HG03354 (cell line): ENCODE measurements around the gene ATRAID.

Experiments
- ATAC-seq: cut with Tn5 transposase; IDR thresholded peaks from one replicate; pipeline ENCODE4 v1.9.1; 2021; ENCODE audit warnings: mild to moderate bottlenecking; ENCODE audit not compliant: unreplicated experiment, poor library complexity, severe bottlenecking

Gene ATRAID

DNA sequence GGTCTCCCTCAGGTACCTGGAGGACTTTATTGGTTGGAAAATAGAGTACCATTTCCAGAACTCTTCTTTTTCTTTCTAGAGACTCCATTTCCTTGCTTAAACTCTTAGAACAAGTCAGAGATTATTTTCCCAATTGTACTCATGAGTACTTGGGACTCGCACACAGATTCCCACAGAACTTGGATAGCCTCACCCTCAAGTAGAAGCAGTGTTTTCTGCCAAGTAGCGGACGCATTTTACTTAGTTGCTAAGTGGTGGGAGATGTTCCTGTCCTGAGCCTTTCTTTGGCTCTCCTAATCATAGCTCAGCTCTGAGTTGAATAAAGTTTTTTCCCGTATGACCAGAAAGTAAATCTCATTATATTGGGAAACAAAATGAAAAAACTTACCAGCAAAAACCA is 33.8 kb downstream of the ATRAID start:
- ATAC-seq, result no peak

DNA sequence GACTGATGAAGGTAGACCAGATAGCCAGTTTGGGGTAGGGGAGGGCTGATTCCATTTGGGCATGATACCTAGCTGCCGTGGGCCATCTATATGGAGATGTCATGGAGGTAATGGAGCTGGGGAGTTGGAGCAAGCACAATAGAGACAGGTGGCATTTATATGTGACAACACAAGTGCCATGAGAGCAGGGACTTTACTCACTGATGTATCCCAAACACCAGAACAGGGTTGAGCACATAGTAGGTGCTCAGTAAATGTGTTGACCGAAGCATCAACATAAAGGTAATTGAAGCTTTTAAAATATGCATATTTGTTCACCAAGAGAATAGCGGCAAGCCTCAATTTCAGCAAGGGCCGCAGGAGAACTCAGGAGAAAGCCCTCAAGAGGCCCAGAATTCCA is 36.1 kb downstream of the ATRAID start:
- no peak for ATAC-seq

DNA sequence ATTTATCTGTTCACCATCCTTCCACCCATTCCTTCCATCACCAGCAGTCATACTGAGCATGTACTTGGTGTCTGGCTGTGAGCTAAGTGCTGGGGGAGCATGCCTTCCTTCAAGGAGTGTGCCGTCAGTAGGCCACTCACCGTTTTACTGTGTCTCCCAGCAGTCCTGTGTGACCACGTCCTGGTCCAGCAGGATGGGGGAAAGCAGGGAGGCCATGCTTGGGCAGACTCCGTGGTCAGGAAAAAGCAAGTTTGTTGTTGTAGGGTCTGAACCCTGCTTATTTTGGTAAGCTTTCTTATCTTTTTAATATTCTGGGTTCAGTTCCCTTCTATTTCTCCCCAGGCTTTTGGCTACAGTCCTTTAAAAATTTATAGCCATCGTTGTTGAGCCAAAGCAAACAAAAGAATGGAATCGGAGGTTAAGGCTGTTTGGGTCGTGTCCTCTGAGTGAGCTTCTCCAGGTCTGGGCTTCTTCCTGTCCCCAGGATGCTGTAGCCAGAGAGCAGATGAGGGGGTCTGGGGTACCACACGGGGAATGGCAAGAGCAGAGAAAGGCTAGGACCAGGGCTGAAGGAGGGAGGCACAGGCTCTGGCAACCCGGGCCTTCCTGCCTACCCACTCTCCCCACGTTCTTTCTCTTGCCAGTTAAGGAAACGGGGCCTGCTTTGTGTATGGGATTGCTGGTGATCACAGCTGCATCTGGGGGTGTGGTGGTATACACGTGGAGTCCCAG is 37.5 kb downstream of the ATRAID start:
- no peak for ATAC-seq

DNA sequence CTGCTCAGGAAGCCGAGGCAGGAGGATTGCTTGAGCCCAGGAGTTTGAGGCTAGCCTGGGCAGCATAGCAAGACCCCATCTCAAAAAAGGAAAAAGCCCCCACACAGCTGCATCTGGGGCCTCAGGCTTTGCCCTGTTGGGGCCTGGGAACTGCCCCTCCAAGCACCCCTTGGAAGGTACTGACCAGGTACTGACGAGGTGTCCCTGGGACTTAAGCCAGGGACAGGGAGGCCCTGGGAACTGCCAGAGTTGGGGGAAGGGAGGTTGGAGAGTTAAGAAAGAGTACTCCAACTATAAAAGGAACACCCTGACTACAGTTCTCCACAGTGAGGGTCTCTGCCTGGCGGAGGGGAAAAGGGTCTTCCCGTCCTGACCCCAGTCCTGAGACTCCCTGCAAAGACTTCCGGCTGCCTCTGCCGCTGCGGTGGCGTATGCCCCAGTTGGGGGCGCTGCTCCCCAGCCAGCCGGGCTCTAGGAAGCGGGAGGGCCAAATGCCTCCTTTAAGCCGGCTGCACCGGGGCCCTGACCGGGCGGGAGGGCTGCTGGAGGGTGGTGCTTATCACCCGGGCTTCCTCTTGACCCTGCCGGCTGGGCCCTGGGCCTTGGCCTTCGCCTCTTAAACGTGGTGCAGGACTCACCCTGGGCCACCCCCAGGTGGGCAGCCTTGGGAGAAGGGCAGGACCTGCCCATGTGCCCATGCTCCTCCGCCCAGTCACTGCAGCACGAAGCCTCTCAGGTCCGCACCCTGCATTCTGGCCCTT is 38.2 kb downstream of the ATRAID start:
- no peak for ATAC-seq

DNA sequence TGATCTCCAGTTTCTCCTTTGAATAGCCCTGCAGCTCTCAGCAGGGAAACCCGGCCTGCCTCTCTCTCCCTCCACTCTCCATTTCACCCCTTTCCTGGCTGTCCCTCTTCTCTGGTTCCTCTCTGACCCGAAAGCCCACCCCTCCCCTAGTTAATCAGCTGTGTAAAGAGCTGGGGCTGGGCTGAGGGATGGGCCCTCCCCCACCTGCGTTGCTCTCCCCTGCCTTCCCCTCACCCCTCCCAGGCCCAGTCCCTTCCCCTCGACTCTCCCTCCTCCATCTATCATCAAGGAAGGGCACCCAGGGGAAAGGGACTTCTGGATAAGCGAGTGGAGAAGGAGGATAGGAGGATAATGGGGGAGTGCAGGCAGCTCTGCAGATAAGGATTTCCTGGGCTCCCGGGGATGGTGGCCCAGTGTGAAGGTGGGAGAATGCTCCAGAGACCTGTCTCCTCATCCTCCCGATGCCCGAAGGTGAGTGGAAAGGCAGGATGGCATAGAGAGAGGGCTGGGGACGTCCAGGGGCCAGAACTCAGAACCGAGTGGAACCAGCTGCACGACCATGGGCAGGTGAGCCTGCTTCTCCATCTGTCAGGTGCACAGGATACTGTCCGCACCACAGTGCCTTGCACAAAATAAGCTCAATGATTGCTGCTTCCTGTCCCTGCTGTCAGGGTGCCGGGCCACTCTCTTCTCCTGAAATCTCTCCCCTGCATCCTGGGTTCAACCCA is 39.0 kb downstream of the ATRAID start:
- no peak for ATAC-seq

DNA sequence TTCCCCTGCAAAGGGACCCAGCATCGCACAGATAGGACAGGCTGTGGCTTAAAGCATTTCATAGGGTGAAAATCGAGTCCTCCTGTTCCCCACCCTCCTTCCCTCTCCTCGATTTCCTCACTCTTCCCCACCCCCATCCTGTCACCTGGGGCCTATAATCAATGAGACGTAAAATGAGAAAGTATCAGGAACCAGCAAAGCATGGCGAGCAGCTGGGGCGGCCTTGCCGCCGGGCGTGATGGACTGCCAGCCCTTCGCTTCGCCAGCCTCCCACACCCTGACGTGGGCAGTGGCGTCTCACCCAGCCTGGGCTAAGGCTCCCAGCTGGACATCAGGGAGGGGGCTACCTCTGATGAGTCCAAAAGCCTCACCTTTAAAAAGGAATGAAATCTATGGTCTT is 39.9 kb downstream of the ATRAID start:
- ATAC-seq, result no peak

DNA sequence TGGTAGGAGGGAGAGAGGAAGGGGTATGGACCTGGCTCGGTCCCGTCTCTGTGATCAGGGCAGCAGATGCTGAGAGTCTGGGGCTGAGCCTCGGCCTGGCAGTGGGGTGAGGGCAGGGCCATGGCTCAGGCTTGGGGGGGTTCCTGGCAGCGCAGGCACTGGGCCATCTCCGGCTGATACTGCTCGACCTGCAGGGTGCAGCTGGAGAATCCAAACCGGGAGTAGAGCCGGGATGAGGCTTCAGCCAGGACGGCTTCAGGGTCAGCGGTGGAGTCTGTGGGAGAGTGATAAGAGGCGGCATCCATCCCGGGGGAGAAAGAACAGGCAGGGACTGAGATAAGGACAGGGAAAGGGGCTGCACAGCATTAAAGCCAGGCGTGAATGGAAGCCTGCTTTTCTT is 43.3 kb downstream of the ATRAID start:
- ATAC-seq, result no peak

DNA sequence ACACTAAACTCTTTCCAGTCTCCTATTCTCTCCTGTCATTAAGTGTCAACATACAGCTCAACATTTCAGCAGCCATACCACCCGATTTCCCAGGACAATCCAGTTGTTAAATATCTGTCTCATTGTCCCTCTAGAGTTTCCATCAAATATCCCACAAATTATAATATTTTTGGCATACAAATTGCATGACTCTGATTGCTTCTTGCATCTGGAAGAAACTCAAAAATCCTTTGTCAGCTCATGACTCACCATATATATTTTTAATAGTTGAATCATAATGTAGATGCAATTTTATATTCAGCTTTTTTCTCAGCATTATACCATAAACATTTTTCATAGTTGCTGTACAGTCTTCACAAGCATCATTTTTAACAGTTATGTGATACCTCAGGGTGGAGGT is 43.8 kb downstream of the ATRAID start:
- no peak for ATAC-seq

DNA sequence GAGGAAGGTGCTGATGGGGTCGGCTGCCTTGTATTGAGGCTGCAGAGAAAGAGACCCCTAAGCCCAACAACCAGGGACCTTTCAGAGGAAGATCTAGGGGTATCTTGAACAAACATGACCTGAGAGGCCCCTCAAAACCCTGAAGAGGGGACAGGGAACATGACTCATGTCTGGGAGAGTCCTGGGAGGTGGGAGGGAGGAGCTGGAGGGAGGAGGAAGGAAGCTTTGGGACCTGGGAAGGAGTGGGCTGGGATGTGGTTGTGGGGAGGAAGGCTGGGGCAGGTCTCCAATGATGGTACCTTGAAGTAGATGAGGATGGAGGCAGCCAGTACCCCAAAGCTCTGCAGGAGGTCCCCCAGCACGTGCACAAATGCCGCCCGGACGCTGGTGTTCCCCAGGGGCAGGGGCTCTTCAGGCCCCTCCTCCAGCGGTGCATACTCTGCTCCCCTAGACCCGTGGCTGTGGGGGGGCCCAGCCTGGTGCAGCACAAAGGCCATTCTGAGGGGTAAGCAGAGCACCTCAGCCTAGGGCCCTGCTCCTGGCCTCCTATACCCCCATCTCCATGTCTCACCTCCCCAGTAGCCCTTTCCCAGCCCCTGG is 45.1 kb downstream of the ATRAID start:
- ATAC-seq, result no peak

DNA sequence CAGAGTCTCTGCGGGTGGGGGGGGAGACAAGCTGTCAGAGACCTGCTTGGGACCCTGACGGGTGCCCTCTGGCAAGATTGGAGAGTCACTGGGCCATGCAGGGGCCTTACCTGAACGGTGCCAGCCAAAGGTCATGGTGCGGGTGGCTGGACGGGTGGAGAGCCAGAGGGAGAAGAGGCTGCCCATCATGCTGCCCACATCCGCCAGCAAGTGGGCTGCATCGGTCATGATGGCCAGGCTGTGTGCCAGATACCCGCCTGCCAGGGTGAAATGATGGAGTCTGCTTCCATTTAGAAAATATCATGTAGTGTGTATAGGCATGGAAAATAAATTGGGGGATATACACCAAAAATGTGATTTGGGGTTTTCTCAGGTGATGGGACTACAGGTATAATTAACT is 46.2 kb downstream of the ATRAID start:
- ATAC-seq, result no peak

DNA sequence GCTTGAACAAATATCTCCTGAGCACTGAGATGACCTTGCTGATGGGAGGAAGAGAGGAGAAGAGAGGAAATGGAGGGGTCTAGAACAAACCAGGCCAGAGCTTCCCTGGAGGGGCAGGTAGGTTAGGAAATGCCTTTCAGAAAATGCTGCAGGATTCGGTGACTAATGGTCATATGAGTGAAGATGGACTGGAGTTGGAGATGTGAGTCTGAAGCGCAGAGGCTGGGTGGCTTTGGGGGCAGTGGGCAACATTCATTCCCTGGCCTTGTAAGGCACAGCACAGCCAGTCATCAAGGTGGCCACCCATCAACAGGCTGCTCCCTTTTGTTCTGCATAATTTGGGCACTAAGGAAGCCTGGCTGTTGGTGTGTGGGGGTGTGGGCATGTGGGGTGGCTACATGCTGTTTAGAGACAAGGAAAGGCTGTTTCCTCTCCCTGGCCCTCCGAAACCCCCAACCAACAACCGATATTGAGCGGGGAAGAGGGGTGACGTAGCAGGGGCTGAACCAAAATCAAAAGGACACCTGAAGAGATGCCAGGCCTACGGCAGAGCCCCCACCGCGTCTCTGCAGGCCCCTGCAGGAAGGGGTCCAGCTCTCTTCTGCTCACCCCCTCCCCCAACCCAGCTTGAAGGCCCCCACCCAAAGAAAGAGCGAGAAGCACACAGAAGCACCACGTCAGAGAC is 49.5 kb downstream of the ATRAID start:
- ATAC-seq, result no peak

DNA sequence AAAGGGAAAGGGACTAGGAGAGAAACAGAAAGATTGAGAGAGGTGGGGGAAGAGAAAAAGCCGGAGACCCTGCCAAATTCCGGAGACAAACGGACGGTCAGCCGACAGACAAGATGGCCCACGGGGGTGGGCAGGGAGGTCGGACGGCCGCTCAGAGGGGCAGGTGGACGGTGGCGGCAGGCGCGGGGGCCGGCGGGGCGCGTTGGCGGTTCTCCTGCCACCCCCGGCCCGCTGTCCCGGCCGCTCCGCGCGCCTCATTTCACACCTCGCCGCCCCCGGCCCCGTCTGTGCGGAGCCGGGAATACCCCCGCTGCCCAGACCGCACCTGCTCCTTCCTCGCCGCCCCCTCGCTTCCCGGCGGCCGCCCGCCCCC is 50.1 kb downstream of the ATRAID start:
- no peak for ATAC-seq

DNA sequence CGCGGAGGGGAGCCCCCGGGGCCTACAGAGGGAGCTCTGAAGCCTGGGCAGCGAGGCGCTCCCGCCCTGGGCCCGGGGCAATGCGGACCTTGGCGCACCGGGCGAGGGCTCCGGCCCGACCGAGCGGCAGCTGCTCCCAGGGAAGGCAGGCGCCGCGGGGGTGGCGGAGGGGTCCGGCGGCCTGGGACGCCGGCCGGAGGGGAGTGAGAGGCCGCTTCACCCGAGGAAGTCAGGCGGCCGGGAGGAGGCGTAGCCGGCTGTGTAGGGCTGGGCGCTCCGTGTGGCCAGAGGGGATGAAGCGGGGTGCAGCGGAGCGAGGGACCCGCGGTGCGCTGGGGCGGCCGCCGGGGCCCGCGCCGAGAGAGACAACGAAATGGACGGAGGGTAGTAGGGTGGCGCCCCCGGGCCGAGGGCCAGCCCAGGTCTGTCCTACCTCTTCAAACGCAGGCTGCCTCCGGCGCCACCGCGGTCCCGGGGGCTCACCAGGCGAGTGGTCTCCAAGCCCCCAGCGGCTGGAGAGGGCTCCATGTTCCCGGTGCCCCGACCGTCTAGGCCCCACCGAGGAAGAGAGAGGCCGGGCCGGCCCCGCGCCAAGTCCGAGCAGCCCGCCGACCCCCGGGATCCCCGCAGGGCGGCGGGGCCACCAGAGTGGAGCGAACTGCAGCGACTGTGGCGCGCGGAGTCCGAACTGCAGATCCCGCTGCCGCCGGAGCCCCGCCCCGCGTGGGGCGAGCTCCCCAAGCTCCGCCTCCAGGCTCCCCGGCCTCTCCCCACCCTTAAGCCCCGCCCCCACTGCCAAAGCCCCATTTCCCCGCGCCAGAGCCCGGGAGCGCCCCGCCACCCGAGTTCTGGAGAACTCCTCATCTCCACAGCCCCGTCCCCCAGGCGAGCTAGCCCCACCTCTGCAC is 50.8 kb downstream of the ATRAID start, which contains the start of gene SLC30A3:
SLC30A3 (minus strand) TSS at position 669 of the 908 bp plus-strand sequence; CDS start at position 528, 141 bp downstream.
- no peak for ATAC-seq

DNA sequence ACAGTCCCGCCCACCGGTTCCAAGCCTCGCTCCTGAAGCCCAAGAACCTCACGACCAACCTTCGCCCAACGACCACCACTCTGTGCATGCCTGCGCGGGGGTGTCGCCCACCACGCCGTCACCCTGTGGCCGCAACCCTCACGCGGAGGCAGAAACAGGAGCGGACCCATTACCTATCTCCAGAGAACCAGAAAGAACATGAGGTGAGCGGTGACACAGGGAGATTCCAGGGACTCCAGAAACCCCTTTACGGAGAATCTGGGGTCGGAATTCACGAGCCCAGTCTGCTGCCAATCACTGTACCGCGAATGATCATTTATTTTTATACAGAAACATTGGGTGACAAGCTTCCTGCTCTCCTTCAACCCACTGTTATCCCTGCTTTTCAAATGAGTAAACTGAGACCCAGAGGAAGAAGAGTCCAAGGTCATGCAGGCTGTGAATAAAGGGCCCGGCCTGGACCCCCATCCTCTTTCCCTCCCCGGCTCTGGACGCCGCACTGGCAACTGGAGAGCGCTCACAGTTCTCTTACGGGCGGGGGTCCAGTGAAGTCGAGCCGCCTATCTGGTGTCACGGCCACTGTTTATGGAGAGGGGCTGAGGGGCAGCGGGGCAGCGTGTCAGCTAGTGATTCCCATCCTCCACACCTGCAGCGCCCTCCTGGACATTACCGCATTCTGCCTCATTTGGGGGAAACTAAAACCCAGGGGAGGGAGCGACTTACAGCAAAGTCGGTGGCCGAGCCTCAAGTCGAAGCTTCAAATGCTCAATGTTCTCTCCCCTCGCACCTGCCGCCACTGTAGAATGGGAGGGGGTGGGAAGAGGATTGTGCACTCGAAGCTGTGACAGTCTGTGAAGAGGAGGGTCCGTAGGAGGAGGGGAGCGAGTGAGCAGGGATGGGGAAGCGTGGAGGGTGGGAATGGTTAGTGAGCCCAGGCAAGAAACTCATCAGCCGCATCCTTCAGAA is 51.7 kb downstream of the ATRAID start:
- ATAC-seq, result no peak

DNA sequence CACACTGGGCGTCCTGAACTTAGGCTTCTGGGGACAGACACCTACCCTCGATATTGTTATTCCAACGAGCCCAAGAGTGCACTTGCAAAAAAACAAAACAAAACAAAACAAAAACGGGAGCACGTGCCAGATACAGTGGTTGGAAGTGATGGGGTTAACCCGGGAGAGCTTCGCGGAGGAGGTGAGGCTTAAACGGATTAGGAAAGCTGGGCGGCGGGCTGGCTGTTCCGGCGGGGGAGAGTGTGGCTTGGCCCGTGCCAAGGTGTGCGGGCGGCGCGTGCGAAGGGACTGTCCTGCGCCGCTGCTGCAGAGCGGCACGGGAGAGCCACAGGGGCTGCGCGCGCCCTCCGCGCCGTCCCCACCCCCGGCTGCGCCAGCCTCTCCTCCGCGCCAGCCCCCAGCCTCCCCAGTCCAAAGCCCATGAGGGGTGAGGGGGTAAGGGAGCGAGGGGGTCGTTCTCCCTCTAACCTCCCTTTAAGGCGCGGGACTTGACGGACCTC is 52.5 kb downstream of the ATRAID start:
- no peak for ATAC-seq

DNA sequence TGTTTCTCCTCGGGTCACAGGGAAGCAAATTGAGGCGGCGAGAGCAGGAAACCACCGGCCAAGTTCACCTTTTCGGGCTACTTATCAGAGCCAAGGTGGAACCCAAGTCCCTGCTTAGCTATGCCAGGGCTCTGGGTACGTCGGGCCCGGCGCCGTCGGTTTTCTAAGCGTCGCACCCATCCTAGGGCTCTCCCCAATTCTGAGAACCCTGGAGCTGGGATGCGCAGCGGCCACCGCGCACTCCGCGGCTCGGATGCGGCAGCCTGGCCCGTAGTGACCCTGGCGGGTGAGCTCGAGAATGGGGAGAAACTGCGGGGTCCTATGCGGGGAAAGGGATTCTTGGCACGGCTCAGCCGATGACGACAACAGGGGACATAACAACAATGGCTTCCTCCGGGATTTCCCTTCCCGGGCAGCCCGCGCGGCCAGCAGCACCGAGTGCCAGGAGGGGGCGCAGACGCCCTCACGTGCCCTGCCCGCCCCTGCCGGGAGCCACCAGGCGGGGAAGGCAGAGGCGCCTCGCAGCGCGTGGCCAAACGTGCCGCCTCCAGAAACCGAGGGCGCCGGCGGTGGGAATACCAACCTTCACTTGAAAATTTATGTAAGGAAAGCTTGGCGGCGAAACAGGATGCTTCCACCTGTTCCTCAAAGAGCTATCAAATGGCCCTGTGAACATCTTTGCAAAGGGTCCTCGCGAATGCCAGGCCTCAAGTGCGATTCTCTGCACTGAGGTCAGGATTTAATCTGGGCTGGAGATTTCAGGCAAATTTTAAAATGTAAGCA is 53.1 kb downstream of the ATRAID start:
- ATAC-seq, result no peak

DNA sequence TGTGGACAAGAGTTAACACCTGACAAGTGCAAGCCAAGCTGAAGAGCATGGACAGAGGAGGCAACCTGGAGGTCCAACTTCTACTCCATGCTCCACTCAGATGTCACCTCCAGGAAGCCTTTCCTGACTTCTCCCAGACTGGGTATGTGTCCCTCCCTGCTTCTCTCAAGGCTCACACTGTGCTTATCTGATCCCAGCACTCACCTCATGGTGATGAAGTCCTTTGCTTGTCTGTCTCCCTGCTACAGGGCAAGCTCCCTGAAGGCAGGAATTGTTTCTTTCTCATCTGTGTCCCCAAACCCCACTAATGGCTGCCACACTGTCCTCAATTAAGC is 53.7 kb downstream of the ATRAID start:
- no peak for ATAC-seq
